HepG2 (cell line): ENCODE data around the gene SPRED2. TPM values are rescaled to one million over a fixed set of nuclear protein-coding genes. Genes with fewer than 3 reads are reported as not detected.

Experiments used
- ATAC-seq: fragments of 200-7000 bp; cut with Tn5 transposase; 3 replicates; pipeline ENCODE4 v1.9.1; 2020; ENCODE audit warnings: mild to moderate bottlenecking, moderate library complexity
- BruUV-seq: library from RNA; stranded (reverse); fragments of 400-500 nt; replicated peaks from 2 replicates; lab custom pipeline; 2021; lab: Mats Ljungman, UMichigan
- CTCF ChIA-PET: fragments of 300-600 bp; formaldehyde crosslinking; extraction: SDS; loops from one replicate; lab custom pipeline; 2021; ENCODE audit warnings: low total read pairs, inconsistent platforms, low intra/inter-chr PET ratio; lab: Yijun Ruan, JAX
- POLR2A ChIA-PET: fragments of 350-600 bp; sonication (Branson Sonifier 250); formaldehyde crosslinking; loops from one replicate; lab custom pipeline; 2020; ENCODE audit warnings: antibody characterized with exemption, inconsistent platforms; lab: Yijun Ruan, JAX
- DNase-seq: peaks from one replicate; pipeline ENCODE4 v3.0.0-alpha.2; 2015; ENCODE audit warnings: low spot score
- FAIRE-seq: peaks from 3 replicates; lab custom pipeline; 2011; peaks lifted over from hg19 to GRCh38; lab: Jason Lieb, UNC
- H2AFZ ChIP-seq: one replicate; pipeline ENCODE4 v1.6.1; 2011; ENCODE audit warnings: low read length, inconsistent platforms
- H3K27ac ChIP-seq: fragments of 300-600 bp; 3 replicates; pipeline ENCODE4 v1.8.0; 2011; ENCODE audit warnings: mixed run types, mild to moderate bottlenecking, mixed read lengths, low read length, inconsistent platforms; ENCODE audit not compliant: insufficient read depth; ENCODE audit errors: extremely low read length
- H3K27me3 ChIP-seq, 2 experiments: fragments of 200-600 bp in 1 of 2; 2 replicates in 1 of 2; 3 replicates in 1 of 2; pipeline versions ENCODE4 v1.6.0 to v1.8.0; 2011; ENCODE audit warnings: low read length in 2 of 2, mild to moderate bottlenecking in 2 of 2, moderate library complexity in 2 of 2, inconsistent platforms in 1 of 2; ENCODE audit not compliant: insufficient read depth in 2 of 2, control insufficient read depth in 1 of 2
- H3K36me3 ChIP-seq, 2 experiments: fragments of 200-600 bp in 1 of 2; replicated peaks in 1 of 2; 2 replicates in 1 of 2; 3 replicates in 1 of 2; pipeline versions ENCODE4 v1.5.1 to v1.8.0; 2011; ENCODE audit warnings: low read length in 2 of 2, inconsistent platforms in 1 of 2; ENCODE audit not compliant: insufficient read depth in 2 of 2, control insufficient read depth in 1 of 2
- H3K4me1 ChIP-seq: 2 replicates; pipeline ENCODE4 v1.5.1; 2012; ENCODE audit warnings: low read length, inconsistent platforms; ENCODE audit not compliant: insufficient read depth
- H3K4me2 ChIP-seq: 2 replicates; pipeline ENCODE4 v1.6.0; 2011; ENCODE audit warnings: low read depth, low read length, inconsistent platforms
- H3K4me3 ChIP-seq, 3 experiments: fragments of 200-600 bp in 1 of 3; sonication (generic), shearing (Covaris generic) in 1 of 3; replicated peaks in 1 of 3; 2 replicates each; pipeline ENCODE4 v1.5.1; 2011 to 2016; ENCODE audit warnings: low read length in 3 of 3, inconsistent platforms in 2 of 3, low read depth in 2 of 3, mild to moderate bottlenecking in 2 of 3, control low read depth in 1 of 3, mixed read lengths in 1 of 3; ENCODE audit not compliant: insufficient read depth in 1 of 3
- H3K79me2 ChIP-seq: one replicate; pipeline ENCODE4 v1.6.1; 2011; ENCODE audit warnings: low read length, inconsistent platforms; ENCODE audit not compliant: insufficient read depth
- H3K9ac ChIP-seq: 2 replicates; pipeline ENCODE4 v1.6.0; 2011; ENCODE audit warnings: mild to moderate bottlenecking, low read depth, low read length, inconsistent platforms; ENCODE audit not compliant: insufficient read depth
- H3K9me3 ChIP-seq: 2 replicates; pipeline ENCODE4 v1.5.1; 2012; ENCODE audit warnings: mild to moderate bottlenecking, low read length
- H4K20me1 ChIP-seq: 2 replicates; pipeline ENCODE4 v1.6.0; 2011; ENCODE audit warnings: inconsistent platforms, mild to moderate bottlenecking, low read length, moderate library complexity; ENCODE audit not compliant: insufficient read depth
- ATF7-NPFF ChIP-seq: sonication (generic); formaldehyde crosslinking; IDR thresholded peaks from 2 replicates; pipeline ENCODE4 v1.8.1; 2023; ENCODE audit warnings: mild to moderate bottlenecking, low read depth, missing genetic modification reagents, moderate library complexity
- DZIP1 ChIP-seq: sonication (generic); formaldehyde crosslinking; IDR thresholded peaks from 2 replicates; pipeline ENCODE4 v1.5.0; 2020; ENCODE audit warnings: mild to moderate bottlenecking, missing genetic modification reagents
- HDAC2 ChIP-seq: sonication (generic); formaldehyde crosslinking; IDR thresholded peaks from 2 replicates; pipeline ENCODE4 v1.4.0; 2020; ENCODE audit warnings: missing genetic modification reagents
- NFKB2 ChIP-seq: sonication (generic); formaldehyde crosslinking; IDR thresholded peaks from 2 replicates; pipeline ENCODE4 v1.4.0; 2020; ENCODE audit warnings: missing genetic modification reagents, borderline replicate concordance
- NRL ChIP-seq: sonication (generic); formaldehyde crosslinking; IDR thresholded peaks from 2 replicates; pipeline ENCODE4 v1.5.0; 2020; ENCODE audit warnings: missing genetic modification reagents, mild to moderate bottlenecking, moderate library complexity, borderline replicate concordance
- SP4 ChIP-seq: sonication (generic); formaldehyde crosslinking; IDR thresholded peaks from 2 replicates; pipeline ENCODE4 v1.8.1; 2023; ENCODE audit warnings: mild to moderate bottlenecking, missing genetic modification reagents
- ZFX ChIP-seq: sonication (generic); formaldehyde crosslinking; IDR thresholded peaks from 2 replicates; pipeline ENCODE4 v1.4.0; 2020; ENCODE audit warnings: mild to moderate bottlenecking, low read depth, missing genetic modification reagents, moderate library complexity
- ZNF124 ChIP-seq: sonication (generic); formaldehyde crosslinking; IDR thresholded peaks from 2 replicates; pipeline ENCODE4 v1.4.0; 2020; ENCODE audit warnings: missing genetic modification reagents
- ZNF280B ChIP-seq: sonication (generic); formaldehyde crosslinking; IDR thresholded peaks from 2 replicates; pipeline ENCODE4 v1.5.0; 2020; ENCODE audit warnings: missing genetic modification reagents, mild to moderate bottlenecking, borderline replicate concordance
- ZNF891 ChIP-seq: sonication (generic); formaldehyde crosslinking; IDR thresholded peaks from 2 replicates; pipeline ENCODE4 v1.5.0; 2020; ENCODE audit warnings: mild to moderate bottlenecking, missing genetic modification reagents
- WGBS: methylation state at CpG from one replicate; pipeline ENCODE4 v1.1.6; 2017; ENCODE audit warnings: low lambda C conversion rate; 5-methylcytosine and 5-hydroxymethylcytosine counted together
- in situ Hi-C: cut with HindIII; loops from 2 replicates; pipeline ENCODE4 v1.10.0; 2017; ENCODE audit warnings: low pct_unique_long_range_greater_than_20kb; ENCODE audit not compliant: extremely low pct_ligation_motif_present
- intact Hi-C: fragments of 100-400 bp; cut with micrococcal nuclease; formaldehyde crosslinking; loops from one replicate; pipeline ENCODE4 v1.10.0; 2022; ENCODE audit not compliant: unreplicated experiment
- polyA plus RNA-seq, 8 experiments: library from polyadenylated mRNA; depleted of rRNA in 3 of 8; stranded (reverse) in 7 of 8; unstranded in 1 of 8; fragments of >200 nt; fragmentation: Illumina TruSeq in 4 of 8; extraction: Trizol in 4 of 8; gene quantifications; 2 replicates each; pipeline versions ENCODE4 v1.2.1 to v1.2.3, GENCODE V29; 2011 to 2016; ENCODE audit warnings: low read depth in 4 of 8, missing spikeins in 1 of 8, mixed read lengths in 1 of 8; ENCODE audit not compliant: insufficient read depth in 1 of 8
- total RNA-seq, 5 experiments: library from RNA; depleted of rRNA; stranded (reverse); fragments of >200 nt; fragmentation: Illumina TruSeq; extraction: Trizol; gene quantifications; 2 replicates each; pipeline ENCODE4 v1.2.3, GENCODE V29; 2016; ENCODE audit warnings: low read depth in 1 of 5
- TF ChIP-seq, protein P1 (sequence below): IDR thresholded peaks from 2 replicates; pipeline ENCODE4 v1.6.1; 2016; ENCODE audit warnings: low read depth, missing genetic modification reagents, missing compliant biosample characterization

The SPRED2 gene
- total and polyA plus RNA-seq, 2 of the 13 experiments (the other 11 are each of a cell fraction or from before 2014, with no cell fraction given), result 13.0 to 37.0 TPM

GRCh38 chr2:65388596-65389390 is 43.6 kb downstream of the SPRED2 start (continued):
- TF ChIP-seq, protein P1, sequence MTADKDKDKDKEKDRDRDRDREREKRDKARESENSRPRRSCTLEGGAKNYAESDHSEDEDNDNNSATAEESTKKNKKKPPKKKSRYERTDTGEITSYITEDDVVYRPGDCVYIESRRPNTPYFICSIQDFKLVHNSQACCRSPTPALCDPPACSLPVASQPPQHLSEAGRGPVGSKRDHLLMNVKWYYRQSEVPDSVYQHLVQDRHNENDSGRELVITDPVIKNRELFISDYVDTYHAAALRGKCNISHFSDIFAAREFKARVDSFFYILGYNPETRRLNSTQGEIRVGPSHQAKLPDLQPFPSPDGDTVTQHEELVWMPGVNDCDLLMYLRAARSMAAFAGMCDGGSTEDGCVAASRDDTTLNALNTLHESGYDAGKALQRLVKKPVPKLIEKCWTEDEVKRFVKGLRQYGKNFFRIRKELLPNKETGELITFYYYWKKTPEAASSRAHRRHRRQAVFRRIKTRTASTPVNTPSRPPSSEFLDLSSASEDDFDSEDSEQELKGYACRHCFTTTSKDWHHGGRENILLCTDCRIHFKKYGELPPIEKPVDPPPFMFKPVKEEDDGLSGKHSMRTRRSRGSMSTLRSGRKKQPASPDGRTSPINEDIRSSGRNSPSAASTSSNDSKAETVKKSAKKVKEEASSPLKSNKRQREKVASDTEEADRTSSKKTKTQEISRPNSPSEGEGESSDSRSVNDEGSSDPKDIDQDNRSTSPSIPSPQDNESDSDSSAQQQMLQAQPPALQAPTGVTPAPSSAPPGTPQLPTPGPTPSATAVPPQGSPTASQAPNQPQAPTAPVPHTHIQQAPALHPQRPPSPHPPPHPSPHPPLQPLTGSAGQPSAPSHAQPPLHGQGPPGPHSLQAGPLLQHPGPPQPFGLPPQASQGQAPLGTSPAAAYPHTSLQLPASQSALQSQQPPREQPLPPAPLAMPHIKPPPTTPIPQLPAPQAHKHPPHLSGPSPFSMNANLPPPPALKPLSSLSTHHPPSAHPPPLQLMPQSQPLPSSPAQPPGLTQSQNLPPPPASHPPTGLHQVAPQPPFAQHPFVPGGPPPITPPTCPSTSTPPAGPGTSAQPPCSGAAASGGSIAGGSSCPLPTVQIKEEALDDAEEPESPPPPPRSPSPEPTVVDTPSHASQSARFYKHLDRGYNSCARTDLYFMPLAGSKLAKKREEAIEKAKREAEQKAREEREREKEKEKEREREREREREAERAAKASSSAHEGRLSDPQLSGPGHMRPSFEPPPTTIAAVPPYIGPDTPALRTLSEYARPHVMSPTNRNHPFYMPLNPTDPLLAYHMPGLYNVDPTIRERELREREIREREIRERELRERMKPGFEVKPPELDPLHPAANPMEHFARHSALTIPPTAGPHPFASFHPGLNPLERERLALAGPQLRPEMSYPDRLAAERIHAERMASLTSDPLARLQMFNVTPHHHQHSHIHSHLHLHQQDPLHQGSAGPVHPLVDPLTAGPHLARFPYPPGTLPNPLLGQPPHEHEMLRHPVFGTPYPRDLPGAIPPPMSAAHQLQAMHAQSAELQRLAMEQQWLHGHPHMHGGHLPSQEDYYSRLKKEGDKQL (CRISPR knock-in tag), result no peak

DNA sequence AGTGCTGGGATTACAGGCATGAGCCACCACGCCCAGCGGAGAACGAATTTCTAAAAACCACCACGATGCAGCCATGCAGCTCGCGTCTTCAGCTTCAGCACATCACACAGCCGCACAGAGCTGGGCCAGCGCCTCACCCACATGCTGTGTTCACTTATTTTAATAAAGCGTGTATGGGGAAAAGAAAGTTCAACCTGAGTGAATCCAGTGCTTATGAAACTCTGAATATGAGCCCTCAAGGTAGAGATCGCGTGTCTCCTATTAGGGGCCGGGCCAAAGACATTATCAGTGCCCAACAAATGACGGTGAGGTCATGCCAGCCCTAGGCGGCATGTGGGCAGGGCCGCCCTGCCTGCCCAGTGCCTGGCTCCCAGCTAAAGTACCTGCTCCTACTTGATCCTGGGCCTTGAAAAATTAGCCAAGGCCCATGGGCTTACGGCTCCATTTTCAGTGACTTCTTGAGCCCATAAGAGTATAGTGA is 44.3 kb downstream of the SPRED2 start:
- no peak overlapping the region for H3K27ac ChIP-seq
- H3K4me2 ChIP-seq, result no peak overlapping the region
- no peak for ATAC-seq
- no TSS peak for BruUV-seq
- H3K27me3 ChIP-seq, result no peaks in the 10 kb centered on the region
- peaks cover 78% of the 10 kb centered on the region for H4K20me1 ChIP-seq
- ChIA-PET CTCF (interaction anchor here (1.5 kb wide), 1 partner anchor 123 kb away, joined by 4 read pairs; no protein-coding TSS in a partner anchor), POLR2A (no interaction called here)
- intact Hi-C loops (no loop called here), in situ Hi-C loops (no loop called here)
- H3K4me1 ChIP-seq, result peaks cover 83% of the 10 kb centered on the region
- no peak overlapping the region for H2AFZ ChIP-seq
- H3K79me2 ChIP-seq, result peaks cover 92% of the 10 kb centered on the region
- WGBS, result 98% methylated on average over 16 of the region's 16 CpGs
- peaks cover 3 to 9% of the 10 kb centered on the region in 2 experiments for H3K36me3 ChIP-seq
- H3K4me3 ChIP-seq, result no peak overlapping the region
- no peak for FAIRE-seq
- no peak overlapping the region for H3K9ac ChIP-seq
- no peak for DNase-seq
- no peaks in the 10 kb centered on the region for H3K9me3 ChIP-seq
- TF ChIP-seq HDAC2 (CRISPR knock-in tag) (no peak), SP4 (CRISPR knock-in tag) (no peak), DZIP1 (CRISPR knock-in tag) (no peak), ATF7-NPFF (CRISPR knock-in tag) (0 out of 2 replicates have a peak, but pooled peaks have one; percentile 2), ZNF124 (CRISPR knock-in tag) (no peak), ZFX (0 out of 2 replicates have a peak, but pooled peaks have one; percentile 17), ZNF280B (no peak), NRL (CRISPR knock-in tag) (0 out of 2 replicates have a peak, but pooled peaks have one; percentile 19), NFKB2 (peak; percentile 54; the same call in 1 of the 2 replicates), ZNF891 (CRISPR knock-in tag) (0 out of 2 replicates have a peak, but pooled peaks have one; percentile 50)
